Endothelial cell of umbilical vein (primary cell): ENCODE results near the gene C17orf58. TPM values are rescaled to one million over a fixed set of nuclear protein-coding genes. Genes with fewer than 3 reads are reported as not detected.

Experiments
- BruUV-seq: library from RNA; stranded (reverse); fragments of 400-500 nt; replicated peaks from 2 replicates; lab custom pipeline; 2021; lab: Mats Ljungman, UMichigan
- CTCF ChIA-PET: fragments of 300-600, 350-600 bp; sonication (Branson Sonifier 250); formaldehyde crosslinking; loops from one replicate; lab custom pipeline; 2021; ENCODE audit warnings: antibody characterized with exemption, inconsistent platforms; lab: Charles Lee
- POLR2A ChIA-PET: fragments of 300-600, 350-600 bp; sonication (Branson Sonifier 250); formaldehyde crosslinking; loops from one replicate; lab custom pipeline; 2021; ENCODE audit warnings: antibody characterized with exemption, inconsistent platforms; lab: Charles Lee
- DNase-seq: peaks from one replicate; pipeline ENCODE4 v3.0.0-alpha.2; 2011; ENCODE audit warnings: low read depth, low spot score
- FAIRE-seq: peaks from 2 replicates; lab custom pipeline; 2011; peaks lifted over from hg19 to GRCh38; lab: Jason Lieb, UNC
- H2AFZ ChIP-seq: 2 replicates; pipeline ENCODE4 v1.6.0; 2012; ENCODE audit warnings: low read depth, low read length, control low read depth, inconsistent platforms
- H3K27ac ChIP-seq: 2 replicates; pipeline ENCODE4 v1.5.1; 2011; ENCODE audit warnings: low read depth, mild to moderate bottlenecking, control low read depth, low read length, moderate library complexity; ENCODE audit not compliant: insufficient read depth
- H3K27me3 ChIP-seq, 2 experiments: 2 replicates each; pipeline versions ENCODE4 v1.6.0 to v1.6.1; 2011; ENCODE audit warnings: low read length in 2 of 2, mixed read lengths in 1 of 2; ENCODE audit not compliant: control insufficient read depth in 2 of 2, insufficient read depth in 2 of 2
- H3K36me3 ChIP-seq, 2 experiments: 2 replicates in 1 of 2; 3 replicates in 1 of 2; pipeline ENCODE4 v1.5.1; 2011; ENCODE audit warnings: low read length in 2 of 2, mild to moderate bottlenecking in 1 of 2, moderate library complexity in 1 of 2; ENCODE audit not compliant: control insufficient read depth in 2 of 2, insufficient read depth in 2 of 2; ENCODE audit errors: extremely low read depth in 1 of 2
- H3K4me1 ChIP-seq: 3 replicates; pipeline ENCODE4 v1.5.1; 2011; ENCODE audit warnings: mild to moderate bottlenecking, low read length; ENCODE audit not compliant: control insufficient read depth, insufficient read depth; ENCODE audit errors: extremely low read depth
- H3K4me2 ChIP-seq: 2 replicates; pipeline ENCODE4 v1.6.1; 2011; ENCODE audit warnings: low read length, control low read depth, mixed read lengths; ENCODE audit not compliant: insufficient read depth
- H3K4me3 ChIP-seq, 3 experiments: fragments of 200-600 bp in 1 of 3; sonication (generic), shearing (Covaris generic) in 1 of 3; replicated peaks in 1 of 3; 2 replicates each; pipeline ENCODE4 v1.5.1; 2011 to 2016; ENCODE audit warnings: control low read depth in 3 of 3, low read length in 3 of 3, mild to moderate bottlenecking in 2 of 3, inconsistent platforms in 1 of 3, low read depth in 1 of 3, moderate library complexity in 1 of 3; ENCODE audit not compliant: insufficient read depth in 1 of 3
- H3K79me2 ChIP-seq: 2 replicates; pipeline ENCODE4 v1.6.0; 2012; ENCODE audit warnings: low read length, inconsistent platforms; ENCODE audit not compliant: control insufficient read depth, insufficient read depth
- H3K9ac ChIP-seq: replicated peaks from 2 replicates; pipeline ENCODE3; 2011; ENCODE audit warnings: low read length, control low read depth; ENCODE audit not compliant: insufficient read depth; ENCODE audit errors: extremely low read depth
- H3K9me1 ChIP-seq: replicated peaks from 3 replicates; pipeline ENCODE4 v1.6.0; 2011; ENCODE audit warnings: mild to moderate bottlenecking, low read length; ENCODE audit not compliant: control insufficient read depth, insufficient read depth; ENCODE audit errors: extremely low read depth
- H3K9me3 ChIP-seq: replicated peaks from 2 replicates; pipeline ENCODE4 v1.5.1; 2012; ENCODE audit warnings: low read length, inconsistent platforms; ENCODE audit not compliant: control insufficient read depth, insufficient read depth
- H4K20me1 ChIP-seq: replicated peaks from 2 replicates; pipeline ENCODE3; 2011; ENCODE audit warnings: mild to moderate bottlenecking, low read length; ENCODE audit not compliant: control insufficient read depth, insufficient read depth; ENCODE audit errors: extremely low read depth
- EZH2 ChIP-seq: IDR thresholded peaks from 2 replicates; pipeline ENCODE4 v1.6.1; 2012; ENCODE audit warnings: borderline replicate concordance, low read depth, mild to moderate bottlenecking, moderate library complexity, low read length, inconsistent platforms; ENCODE audit not compliant: severe bottlenecking
- FOS ChIP-seq: IDR thresholded peaks from 2 replicates; pipeline ENCODE4 v1.6.1; 2011; ENCODE audit warnings: mild to moderate bottlenecking, low read length, moderate library complexity, borderline replicate concordance; ENCODE audit not compliant: insufficient read depth
- JUN ChIP-seq: IDR thresholded peaks from 2 replicates; pipeline ENCODE4 v1.6.1; 2011; ENCODE audit warnings: borderline replicate concordance, low read depth; ENCODE audit not compliant: insufficient read length, insufficient read depth
- MYC ChIP-seq: IDR thresholded peaks from one replicate; pipeline ENCODE4 v1.6.1; 2011; ENCODE audit warnings: mild to moderate bottlenecking, low read depth, low read length
- dilution Hi-C: fragments of 300-500 bp; cut with MboI; formaldehyde crosslinking; loops from one replicate; pipeline ENCODE4 v1.15.0; 2019; ENCODE audit warnings: low sequenced_read_pairs; ENCODE audit not compliant: extremely low pct_ligation_motif_present
- intact Hi-C: fragments of 100-400 bp; cut with micrococcal nuclease; formaldehyde crosslinking; loops from one replicate; pipeline ENCODE4 v1.10.0; 2022
- polyA plus RNA-seq, 4 experiments: library from polyadenylated mRNA; depleted of rRNA in 3 of 4; stranded (reverse) in 3 of 4; unstranded in 1 of 4; fragments of >200 nt; gene quantifications; 2 replicates each; pipeline versions ENCODE4 v1.2.1 to v1.2.3, GENCODE V29; 2011 to 2012; ENCODE audit warnings: missing spikeins in 1 of 4
- total RNA-seq: library from RNA; stranded (reverse); gene quantifications from 2 replicates; pipeline ENCODE4 v1.2.3, GENCODE V29; 2021
- TF ChIP-seq, protein P1 (sequence below), 2 donors: IDR thresholded peaks; 1 replicate in 1 of 2; 2 replicates in 1 of 2; pipeline ENCODE4 v1.5.1; 2011; ENCODE audit warnings: low read length in 2 of 2, mild to moderate bottlenecking in 2 of 2, moderate library complexity in 2 of 2, control low read depth in 1 of 2, inconsistent platforms in 1 of 2, low read depth in 1 of 2; ENCODE audit not compliant: insufficient read depth in 1 of 2; ENCODE audit errors: extremely low read depth in 1 of 2
- TF ChIP-seq, protein P2 (sequence below): IDR thresholded peaks from 2 replicates; pipeline ENCODE4 v1.6.1; 2011; ENCODE audit not compliant: insufficient read depth, insufficient read length

The C17orf58 gene
- total and polyA plus RNA-seq, 2 donors (not counting 3 experiments of a cell fraction or from before 2014, with no cell fraction given), result 24.5 to 35.5 TPM

DNA sequence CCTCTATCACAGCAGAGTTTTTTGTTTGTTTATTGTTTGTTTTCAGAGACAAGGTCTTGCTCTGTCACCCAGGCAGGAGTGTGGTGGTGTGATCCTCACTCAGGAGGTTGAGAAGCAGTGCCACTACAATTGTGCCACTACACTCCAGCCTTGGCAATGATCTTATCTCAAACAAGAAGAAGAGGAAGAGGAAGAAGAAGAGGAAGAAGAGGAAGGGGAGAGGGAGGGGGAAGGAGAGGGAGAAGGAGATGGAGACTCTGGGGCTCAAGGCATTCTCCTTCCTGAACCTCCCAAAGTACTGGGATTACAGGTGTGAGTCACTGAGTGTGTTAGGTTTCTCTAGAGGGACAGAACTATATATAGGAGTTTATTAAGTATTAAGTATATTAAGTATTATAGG lies 17.1 kb upstream of the C17orf58 start:
- no peak overlapping the region for H3K4me3 ChIP-seq
- intact Hi-C loops (no loop called here), dilution Hi-C loops (no loop called here)
- H3K79me2 ChIP-seq, result no peaks in the 10 kb centered on the region
- peaks cover 0 to 7% of the 10 kb centered on the region in 2 experiments for H3K27me3 ChIP-seq
- BruUV-seq, result no TSS peak
- H3K9ac ChIP-seq, result no peak overlapping the region
- no peaks in the 10 kb centered on the region for H3K9me3 ChIP-seq
- no peak overlapping the region for H3K4me2 ChIP-seq
- no peak for FAIRE-seq
- ChIA-PET CTCF (no interaction called here), POLR2A (no interaction called here)
- no peaks in the 10 kb centered on the region for H3K9me1 ChIP-seq
- no peak overlapping the region for H3K27ac ChIP-seq
- no peaks in the 10 kb centered on the region for H4K20me1 ChIP-seq
- no peaks in the 10 kb centered on the region for H3K36me3 ChIP-seq
- no peaks in the 10 kb centered on the region for H3K4me1 ChIP-seq
- H2AFZ ChIP-seq, result no peak overlapping the region
- no peak for DNase-seq
- TF ChIP-seq, protein P1, sequence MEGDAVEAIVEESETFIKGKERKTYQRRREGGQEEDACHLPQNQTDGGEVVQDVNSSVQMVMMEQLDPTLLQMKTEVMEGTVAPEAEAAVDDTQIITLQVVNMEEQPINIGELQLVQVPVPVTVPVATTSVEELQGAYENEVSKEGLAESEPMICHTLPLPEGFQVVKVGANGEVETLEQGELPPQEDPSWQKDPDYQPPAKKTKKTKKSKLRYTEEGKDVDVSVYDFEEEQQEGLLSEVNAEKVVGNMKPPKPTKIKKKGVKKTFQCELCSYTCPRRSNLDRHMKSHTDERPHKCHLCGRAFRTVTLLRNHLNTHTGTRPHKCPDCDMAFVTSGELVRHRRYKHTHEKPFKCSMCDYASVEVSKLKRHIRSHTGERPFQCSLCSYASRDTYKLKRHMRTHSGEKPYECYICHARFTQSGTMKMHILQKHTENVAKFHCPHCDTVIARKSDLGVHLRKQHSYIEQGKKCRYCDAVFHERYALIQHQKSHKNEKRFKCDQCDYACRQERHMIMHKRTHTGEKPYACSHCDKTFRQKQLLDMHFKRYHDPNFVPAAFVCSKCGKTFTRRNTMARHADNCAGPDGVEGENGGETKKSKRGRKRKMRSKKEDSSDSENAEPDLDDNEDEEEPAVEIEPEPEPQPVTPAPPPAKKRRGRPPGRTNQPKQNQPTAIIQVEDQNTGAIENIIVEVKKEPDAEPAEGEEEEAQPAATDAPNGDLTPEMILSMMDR (IDR thresholded peaks at IDR 0.05; ENCODE audit: extremely low read depth in 1 of 2, insufficient read depth in 1 of 2, low read depth in 1 of 2, low read length in 2 of 2), result no peak
- TF ChIP-seq, protein P2, sequence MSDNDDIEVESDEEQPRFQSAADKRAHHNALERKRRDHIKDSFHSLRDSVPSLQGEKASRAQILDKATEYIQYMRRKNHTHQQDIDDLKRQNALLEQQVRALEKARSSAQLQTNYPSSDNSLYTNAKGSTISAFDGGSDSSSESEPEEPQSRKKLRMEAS, result no peak
- TF ChIP-seq FOS (no peak), JUN (no peak), MYC (no peak), EZH2 (no peak)
